Activated effector memory CD4-positive, alpha-beta T cell treated with anti-CD3 and anti-CD28 coated beads, Interleukin-2, amount 50 U/mL, for 16 hours (primary cell): ENCODE measurements around the gene SMC1A.
"Not testable (repeated sequence)": the region's sequence is repeated elsewhere in the genome, so short reads cannot be mapped to it uniquely, and the experiment has no call there.

Experiments used
- DNase-seq: peaks from one replicate; pipeline ENCODE4 v3.0.0-alpha.2; 2020

The SMC1A gene

DNA sequence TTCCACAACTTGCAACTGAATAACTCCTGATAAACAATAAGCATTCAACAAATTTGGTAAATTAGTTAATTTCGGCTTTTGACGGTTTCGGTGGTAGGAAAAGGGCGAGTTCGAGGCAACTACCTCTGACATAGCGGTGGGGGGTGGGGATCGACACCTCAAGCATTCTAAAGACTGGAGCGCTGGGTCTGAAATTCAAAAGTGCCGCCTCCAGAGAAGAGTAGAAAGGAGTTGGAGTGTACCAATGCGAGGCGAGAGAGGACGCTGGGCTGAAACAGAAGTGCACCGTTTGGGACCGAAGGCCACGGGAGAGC is 725 bp downstream of the SMC1A start:
- DNase-seq, result no peak

DNA sequence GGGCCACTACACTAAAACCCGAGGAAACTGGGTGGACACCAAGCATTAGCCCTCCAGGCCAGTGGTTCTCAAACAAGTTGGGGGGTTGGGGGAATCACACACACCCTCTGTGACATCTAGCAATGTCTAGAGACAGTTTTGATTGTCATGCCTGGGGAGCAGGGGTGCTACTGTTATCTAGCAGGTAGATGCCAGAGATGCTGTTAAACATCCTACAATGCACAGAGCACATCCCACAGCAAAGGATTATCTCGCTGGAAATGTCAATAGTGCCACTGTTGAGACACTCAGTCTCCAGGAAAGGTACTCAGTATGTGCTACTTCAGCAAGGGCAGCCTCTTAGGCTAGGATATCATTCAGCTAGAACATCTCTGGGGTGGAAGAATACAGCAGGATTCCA is 1.3 kb downstream of the SMC1A start:
- DNase-seq, result no peak

DNA sequence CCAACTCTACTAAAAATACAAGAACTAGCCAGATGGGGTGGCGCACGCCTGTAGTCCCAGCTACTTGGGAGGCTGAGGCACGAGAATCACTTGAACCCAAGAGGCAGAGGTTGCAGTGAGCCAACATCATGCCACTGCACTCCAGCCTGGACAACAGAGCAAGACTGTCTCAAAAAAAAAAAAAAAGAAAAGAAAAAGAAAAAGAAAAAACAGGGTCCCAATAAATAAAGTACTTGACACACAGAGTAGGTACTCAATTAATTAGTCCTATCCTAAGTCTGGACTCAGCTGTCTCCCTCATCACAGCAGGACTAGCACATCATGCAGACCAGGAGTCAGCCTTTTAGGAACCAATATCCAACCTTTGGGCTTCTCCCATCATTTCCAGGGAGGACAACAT is 2.1 kb downstream of the SMC1A start:
- DNase-seq, result not testable (repeated sequence)

DNA sequence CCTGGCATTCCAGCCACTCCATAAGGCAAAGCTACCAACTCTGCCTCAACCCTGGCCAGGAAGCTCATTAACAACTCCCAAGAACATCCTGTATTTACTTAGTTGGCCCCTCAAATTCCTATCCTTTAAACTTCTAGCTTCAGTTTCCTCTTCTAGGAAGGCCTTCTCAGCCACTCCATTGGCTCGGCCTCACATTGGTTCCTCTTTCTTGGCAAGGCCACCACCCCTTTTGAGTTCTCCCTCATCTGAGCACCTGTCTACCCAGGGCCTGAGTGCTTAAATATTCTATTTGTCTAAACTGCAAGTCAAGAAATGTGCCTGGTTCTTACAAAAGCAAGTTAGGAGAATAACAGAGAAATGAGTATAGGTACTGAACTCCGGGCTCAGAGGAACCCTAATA is 10.0 kb downstream of the SMC1A start:
- no peak for DNase-seq

DNA sequence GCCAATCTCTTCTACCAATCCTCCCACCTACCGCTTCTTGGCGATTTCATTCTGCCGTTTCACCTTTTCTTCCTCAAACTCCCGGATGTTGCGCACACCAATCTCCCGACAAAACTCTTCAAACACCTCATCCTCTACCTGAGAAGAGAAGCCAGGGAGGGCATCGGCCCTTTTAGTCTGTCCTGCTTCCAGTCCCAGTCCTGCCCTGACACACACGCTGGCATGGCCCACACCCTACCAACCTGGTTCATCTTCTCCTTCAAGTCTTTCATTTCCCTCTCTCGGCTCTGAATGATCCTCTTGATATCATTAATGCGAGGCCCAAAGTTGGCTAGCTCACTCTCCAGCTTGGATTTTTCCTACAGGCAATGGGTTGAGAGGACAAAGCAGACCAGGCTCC is 18.9 kb downstream of the SMC1A start:
- DNase-seq, result no peak

DNA sequence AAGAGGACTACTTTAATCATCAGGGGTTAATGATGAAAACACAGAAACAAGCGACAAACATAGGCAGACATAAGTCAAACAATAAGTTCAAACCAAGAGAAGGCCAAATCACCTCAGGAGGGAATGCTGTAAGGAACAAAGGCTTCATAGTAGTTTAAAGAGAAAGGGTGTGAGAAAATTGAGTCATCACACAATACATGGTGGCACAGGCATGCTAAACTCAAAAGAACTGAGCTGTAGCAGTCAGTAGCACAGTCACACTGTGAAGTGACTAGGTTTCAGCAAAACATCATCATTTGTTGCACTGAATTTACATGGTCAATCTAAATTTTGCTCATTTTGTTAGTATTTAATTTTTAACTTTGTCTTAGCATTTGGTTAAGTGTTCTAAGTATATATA is 24.2 kb downstream of the SMC1A start:
- no peak for DNase-seq

DNA sequence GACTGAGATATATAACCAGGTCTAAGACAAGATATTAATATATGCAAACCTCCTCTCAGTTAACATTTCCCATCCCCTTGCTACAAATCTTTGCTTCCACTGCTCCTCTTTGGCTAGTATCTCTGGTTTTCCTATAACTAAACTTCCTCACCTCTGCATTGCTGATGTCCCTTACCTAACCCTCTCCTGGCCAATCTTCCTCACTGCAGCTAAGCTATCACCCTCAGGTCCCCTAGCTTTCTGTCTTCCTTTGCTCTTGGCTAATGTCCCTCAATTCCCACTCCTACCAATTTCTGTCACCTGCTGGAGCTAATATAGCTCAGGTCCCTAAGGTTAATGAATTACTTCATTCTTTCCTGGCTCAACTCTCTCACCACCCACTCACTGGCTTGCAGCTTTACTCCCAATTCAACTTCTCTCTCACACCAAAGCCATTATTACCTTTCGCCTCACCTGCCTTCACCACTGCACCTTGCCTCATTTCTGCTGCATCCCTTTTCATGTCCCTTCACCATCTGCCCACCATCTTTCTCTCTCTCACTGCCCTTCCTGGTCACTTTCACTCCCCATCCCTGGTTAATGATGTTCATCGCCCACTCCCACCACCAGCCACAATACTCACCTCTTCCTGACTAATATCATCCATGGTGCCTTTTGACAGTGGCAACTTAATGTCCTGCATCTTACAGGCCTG is 26.7 kb downstream of the SMC1A start:
- DNase-seq, result no peak

DNA sequence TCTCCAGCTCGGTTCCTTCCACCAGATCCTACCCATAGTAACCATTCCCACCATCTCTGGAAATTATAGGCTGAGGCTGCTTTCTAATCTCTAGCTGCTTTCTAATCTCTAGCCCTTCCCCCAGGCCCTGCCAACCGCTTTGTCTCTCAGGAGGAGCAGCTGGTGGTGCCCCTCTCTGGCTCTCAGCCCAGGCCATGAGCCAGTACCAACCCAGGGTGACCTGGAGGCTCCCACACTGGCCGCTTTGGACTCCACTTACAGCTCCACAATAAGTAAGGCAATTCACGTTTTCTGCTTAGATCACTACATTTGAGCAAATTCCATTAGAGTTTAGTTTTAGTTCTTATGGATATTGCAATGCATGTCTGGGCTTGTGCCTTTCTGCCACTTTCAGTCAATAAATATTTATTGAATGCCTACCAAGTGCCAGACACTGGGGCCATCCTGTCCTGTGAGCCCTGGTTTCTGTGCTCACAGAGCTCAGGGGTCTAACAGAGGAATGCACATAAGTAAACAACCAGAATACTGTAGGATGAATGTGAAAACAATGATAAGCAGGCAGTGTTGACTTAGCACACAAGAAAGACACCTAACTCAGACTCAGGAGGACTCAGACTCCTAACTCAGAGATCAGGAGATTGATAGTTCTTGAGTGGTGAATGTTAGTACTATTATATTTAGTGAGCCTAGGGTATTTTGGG is 38.9 kb downstream of the SMC1A start:
- DNase-seq, result no peak

DNA sequence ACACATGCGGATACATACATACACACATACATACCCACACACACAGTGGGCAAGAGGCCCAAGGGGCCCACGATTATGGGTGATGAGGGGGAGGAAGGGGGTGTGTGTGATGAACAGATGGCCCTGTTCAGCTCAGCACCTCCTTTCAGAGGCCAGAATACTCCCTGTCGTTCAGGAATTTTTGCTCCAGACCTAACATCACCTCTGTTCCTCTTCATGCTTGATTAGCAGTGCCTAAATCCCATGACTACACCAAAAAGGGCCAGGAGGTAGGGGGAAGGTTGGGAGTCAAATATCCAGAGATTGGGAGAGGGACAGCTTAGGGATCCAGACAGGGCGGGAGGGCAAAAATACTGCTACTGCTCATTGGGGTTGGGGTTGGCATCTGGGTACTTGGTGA is 42.7 kb downstream of the SMC1A start:
- no peak for DNase-seq

DNA sequence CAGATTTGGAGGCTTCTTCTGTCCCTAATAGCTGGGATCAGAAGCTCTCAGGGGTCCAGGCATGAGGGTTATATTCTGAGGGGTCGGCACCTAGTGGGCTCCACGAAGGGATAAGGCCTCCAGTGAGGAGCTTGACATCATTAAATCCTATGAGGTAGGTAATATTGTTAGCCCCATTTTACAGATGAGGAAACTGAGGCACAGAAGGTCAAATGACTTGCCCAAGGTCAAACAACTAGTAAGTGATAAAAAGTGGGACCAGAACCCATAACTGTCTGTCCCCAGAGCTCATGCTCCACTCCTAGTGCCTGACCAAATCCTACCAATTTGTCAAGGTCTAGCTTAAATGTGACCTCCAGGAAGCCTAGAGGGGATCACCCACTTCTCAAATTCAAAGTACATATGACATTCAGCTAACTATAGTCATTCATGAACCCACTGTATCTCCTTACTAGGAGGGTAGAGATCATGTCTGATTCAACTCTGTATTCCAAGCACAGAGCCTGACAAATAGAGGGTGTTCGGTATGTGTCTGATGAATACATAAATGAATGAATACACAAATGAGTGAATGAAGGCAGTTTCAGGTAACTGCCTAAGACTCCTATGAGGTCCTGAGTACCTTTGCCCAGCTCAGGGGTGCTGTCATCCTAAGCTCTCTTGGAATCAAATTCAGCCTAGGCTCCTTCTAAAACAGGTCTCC is 43.3 kb downstream of the SMC1A start:
- DNase-seq, result no peak

DNA sequence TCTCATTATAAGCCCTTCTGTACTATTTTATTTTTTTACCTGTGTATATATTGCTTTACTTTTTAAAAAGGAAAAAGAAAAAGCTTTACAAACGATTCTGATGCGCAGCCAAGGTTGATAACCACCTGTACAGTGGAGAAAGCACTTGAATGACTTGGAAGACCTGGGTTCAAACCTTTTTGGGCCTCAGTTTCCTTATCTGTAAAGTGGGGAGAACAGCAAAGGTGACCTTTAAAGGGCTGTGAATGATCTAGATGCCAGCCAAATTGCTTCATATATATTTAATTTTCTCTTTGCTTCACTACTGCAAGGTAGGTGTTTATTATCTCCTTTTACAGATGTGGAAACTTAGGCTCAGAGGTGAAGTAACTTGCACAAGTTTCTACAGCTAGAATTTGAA is 45.0 kb downstream of the SMC1A start:
- no peak for DNase-seq

DNA sequence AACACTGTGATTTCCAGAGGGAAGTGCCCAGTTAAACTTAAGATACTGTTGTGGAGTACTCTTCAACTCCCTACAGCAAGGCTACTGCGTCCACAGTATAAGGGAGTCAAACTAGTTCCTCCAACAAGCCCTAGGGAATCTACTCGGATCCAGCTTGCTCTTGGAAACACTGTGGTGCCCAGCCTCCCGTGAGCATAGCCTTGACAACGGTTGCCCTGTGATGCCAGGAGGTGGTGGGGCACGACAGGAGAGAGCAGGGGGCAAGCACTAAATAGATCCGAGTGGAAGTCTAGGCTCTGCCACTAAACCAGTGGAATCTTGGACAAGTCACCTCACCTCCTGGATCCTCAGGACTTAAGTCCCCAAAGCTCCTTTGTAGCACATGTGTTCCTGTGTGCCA is 45.6 kb downstream of the SMC1A start:
- no peak for DNase-seq

DNA sequence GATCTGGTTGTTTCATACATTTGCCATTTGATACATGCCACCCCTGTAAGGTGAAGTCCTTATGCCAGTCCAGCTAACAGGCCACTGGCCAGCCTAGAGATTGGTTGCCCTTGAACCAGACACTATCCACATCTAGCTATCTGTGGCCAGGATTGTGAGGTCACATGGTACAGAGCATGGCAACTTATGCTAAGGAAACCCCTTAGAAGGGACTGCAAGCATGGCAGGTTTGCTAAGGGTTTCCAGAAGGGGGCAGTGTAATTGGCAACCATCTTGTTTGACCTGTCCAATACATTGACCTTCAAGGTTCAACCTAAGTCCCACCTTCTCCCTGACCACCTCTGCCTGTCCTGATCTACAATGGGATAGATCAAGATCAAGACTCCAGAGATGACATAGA is 47.5 kb downstream of the SMC1A start:
- DNase-seq, result no peak

DNA sequence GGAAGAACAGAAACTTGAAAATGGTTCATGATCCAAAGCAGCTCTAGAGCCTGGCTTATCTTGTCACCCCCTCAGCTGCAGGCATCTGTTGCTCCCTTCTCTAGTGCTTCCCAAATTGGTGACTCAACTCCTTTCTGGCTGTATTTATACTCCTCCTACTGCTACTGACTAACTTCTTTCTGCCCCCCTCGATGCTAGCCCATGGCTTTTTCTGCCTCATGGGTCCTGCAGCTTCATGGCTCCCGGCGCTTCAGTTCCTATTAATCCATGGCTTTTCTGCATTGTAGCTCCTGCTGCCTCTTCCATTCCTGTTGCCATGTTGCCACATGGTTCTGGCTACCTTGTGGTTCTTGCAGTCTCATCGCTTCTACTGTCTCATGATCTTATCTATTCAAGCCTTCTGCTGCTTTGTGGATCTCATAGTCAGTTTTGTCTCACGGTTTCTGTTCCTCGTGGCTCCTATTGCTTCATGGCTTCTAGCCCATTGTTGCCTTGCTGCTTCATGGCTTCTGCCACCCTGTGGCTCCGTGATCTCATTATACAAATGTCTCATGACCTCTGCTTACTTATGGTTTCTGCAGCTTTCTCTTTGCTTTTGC is 48.1 kb downstream of the SMC1A start:
- DNase-seq, result no peak

DNA sequence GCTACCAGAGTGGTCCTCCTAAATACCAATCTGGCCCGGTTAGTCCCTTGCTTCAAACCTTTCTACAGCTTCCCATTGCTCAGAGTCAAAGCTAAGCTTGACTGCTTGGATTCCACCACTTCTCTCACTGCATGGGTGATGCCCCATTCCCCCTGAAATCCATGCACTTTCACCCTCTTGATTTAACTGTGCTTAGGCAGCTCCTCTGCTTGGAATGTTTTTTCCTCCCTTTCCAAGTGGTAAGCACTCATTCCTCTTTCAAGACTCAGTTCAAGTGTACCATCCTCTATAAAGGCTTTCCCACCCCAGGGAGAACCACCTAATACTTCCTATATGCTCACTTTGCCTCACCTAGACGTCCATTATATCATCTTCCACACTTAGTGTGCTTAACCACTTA is 49.1 kb downstream of the SMC1A start:
- no peak for DNase-seq

DNA sequence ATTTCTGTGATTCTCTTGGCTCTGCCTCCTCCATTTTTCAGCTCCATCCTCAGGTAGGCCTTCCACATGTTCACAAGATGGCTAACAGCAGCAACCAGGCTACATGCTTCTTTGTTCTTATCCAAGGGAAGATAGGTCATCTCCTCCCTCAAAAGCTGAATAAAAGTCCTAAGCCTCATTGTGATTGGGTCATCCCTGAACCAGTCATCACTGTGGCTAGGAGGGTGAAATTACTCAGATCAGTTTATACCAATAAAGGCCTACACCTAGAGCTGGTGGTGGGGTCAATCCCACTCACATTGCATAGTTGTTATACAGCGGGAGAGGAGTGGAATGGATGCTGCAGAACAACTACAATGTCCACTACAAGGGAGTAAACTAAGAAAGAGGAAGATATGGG is 56.0 kb downstream of the SMC1A start:
- not testable (repeated sequence) for DNase-seq

DNA sequence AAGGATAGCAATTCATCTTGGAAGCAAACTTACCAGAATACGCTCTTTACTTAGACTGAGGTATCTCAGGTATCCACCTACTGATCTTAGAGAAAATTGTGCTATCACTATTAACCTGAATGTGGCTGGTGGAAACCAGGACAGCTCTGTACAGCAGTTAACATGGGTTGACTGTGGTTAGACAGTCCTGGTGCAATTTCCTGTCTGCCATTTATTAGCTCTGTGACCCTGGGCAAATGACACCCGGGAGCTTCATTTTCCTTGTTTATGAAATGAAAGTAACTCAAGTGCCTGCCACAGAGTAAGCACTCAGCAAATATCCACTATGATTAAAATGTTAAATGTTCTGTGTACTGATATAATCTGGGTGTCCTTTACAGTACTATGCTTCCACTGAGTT is 60.0 kb downstream of the SMC1A start:
- DNase-seq, result no peak

DNA sequence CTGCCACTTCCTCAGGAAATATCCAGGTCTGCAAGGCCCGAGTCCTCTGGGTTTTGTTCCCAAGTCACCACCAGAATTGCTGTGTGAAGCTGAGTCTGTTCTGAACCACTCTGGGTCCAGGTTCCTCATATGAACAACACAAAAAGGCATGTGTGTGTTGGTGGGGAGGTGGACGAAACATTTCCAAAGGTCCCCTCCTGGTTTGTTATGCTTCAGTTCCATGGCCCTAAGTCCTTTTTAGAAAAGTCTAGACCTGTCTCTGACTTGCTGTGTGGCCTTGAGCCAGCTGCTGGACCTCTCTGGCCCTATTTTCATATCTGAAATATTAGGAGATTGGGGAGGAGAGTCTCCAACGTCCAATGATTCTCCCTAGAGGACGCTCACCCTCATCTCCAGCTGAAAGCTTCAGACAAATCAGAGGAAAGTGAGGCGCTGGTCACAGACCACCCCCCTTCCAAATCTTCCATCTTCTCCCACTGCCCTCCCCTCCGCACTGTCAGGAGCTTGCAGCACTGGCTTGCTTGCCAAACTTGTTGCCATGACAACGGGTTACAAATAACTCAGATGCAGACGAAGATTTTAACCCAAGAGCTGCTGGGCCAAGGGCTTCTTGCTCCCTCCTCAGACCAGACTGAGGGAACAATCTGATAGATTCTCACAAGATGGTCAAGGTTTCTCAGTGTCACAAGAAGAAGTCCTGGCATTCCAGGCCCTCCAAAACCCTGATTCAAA is 64.5 kb downstream of the SMC1A start:
- no peak for DNase-seq

DNA sequence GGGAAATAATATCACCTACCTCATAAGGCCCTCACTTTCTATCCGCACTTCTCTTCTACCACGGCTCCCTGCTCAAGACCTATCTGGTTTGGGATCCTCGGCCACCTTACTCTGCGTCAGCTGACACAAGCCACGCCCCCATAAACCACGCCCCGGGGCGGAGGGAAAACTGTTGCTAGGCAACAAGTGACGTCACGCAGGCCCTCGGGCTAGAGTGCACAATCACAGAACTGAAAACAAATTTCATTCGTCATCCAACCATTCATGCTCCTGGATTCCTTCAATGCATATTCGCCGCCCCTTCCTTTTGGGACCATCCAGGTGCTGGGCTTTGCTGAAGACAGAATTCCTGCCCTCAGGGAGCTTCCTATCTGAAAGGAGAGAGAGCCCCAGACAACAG is 66.3 kb downstream of the SMC1A start:
- no peak for DNase-seq

DNA sequence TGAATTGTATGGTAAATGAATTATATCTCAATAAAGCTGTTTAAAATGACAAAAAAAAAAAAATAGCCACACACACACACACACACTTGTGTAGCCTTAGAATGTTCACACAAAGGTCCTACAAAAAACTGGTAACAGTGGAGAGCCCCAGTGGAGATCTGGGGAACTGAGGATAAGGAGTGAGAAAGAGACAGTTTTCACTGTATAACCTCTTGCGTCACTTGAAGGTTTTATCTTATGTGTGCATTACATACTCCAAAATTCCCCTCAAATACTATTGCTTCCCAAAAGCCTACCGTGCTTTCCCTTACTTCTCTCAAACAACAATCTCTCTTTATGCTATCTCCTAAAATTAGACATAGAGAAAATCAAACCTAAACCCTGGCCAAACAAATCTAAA is 67.8 kb downstream of the SMC1A start:
- no peak for DNase-seq

DNA sequence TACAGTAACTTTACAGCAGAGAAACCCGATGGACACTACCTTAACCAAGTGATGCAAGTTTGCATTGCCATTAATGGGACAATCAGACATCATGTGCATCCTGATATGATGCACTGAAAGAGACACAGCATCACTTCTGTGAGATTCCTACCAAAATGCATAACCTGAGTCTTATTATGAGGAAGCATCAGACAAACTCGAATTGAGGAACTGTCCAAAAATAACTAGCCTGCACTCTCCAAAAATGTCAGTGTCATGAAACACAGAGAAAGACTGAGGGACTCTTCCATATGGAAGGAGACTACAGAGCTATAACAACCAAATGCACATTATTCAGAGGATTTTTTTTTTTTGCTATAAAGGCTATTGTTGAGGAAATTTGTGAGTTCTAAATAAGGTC is 74.5 kb downstream of the SMC1A start:
- no peak for DNase-seq

DNA sequence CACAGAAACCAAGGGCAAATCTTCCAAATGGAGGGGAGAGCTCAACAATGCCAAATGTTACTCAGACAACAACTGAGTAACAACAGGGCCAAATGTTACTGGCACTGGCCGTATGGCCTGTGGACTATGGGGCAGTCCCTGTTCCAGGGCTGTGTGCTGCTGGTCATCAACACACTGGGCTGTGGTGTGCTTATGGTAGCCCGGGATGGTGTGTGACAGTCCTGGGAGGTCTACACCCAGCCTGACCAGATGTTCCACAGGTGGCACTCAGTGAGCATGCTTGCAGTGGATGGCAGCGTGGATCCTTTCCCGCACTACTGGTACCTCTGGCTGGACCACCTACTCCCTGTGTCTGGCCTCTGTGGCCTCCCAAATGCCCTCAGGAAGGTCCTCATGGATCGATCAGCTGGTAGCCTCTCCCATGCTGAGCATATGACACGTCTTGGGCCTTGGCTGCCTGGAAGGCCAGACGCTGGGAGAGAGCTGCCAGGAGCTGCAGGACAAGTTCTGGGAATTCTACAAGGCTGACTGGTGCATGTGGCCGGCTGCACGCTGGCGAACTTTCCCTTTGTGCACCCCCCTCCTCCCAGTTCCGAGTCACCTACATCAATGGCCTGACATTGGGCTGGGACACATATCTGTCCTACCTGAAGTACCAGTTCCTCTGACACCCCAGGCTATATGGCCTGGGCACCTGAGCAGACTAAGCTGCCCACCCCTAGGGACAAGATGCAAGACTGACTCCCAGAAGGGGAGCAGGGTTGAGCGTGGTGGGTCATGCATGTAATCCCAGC is 81.4 kb downstream of the SMC1A start:
- DNase-seq, result no peak

DNA sequence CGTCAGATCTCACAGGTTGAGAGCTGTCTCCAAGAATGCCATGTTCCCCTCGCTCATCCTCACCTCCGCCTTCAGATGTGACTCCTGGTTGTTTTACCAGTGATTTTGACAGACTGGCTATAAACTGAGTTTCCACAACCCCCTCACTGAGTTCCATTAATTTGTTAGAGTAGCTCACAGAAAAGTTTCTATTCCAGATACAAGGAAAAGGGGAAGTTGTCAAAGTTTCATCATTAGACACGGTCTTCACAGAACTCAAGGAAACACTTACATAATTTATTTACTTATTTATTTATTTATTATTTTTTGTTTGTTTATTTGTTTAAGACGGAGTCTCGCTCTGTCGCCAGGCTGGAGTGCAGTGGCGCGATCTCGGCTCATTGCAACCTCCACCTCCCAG is 85.4 kb downstream of the SMC1A start:
- no peak for DNase-seq
